GM11168 (cell line): ENCODE data around the gene RABGAP1L.
"Not testable (repeated sequence)": the region's sequence is repeated elsewhere in the genome, so short reads cannot be mapped to it uniquely, and the experiment has no call there.

ENCODE experiments used
- in situ Hi-C: fragments of 300-500 bp; cut with MboI; formaldehyde crosslinking; loops from one replicate; pipeline ENCODE4 v1.12.0; 2022; ENCODE audit warnings: low sequenced_read_pairs; ENCODE audit not compliant: unreplicated experiment

Gene RABGAP1L

GRCh38 chr1:174877208-174877673 is 717.9 kb downstream of the RABGAP1L start:
- in situ Hi-C loops: no loop called here

- in situ Hi-C loops: no loop called here
These were observed 720.9 kb downstream of the RABGAP1L start for GRCh38 chr1:174880171-174880570.

GRCh38 chr1:174883409-174883808 is 724.1 kb downstream of the RABGAP1L start:
- in situ Hi-C loops: no loop called here

- in situ Hi-C loops: no loop called here
These were observed 724.7 kb downstream of the RABGAP1L start for GRCh38 chr1:174884038-174884437.

GRCh38 chr1:174884566-174884965 is 725.2 kb downstream of the RABGAP1L start:
- in situ Hi-C loops: no loop called here

GRCh38 chr1:174890024-174890423 is 730.7 kb downstream of the RABGAP1L start:
- in situ Hi-C loops: no loop called here

GRCh38 chr1:174892016-174892415 is 732.7 kb downstream of the RABGAP1L start:
- in situ Hi-C loops: no loop called here

GRCh38 chr1:174894117-174894762 is 734.9 kb downstream of the RABGAP1L start:
- in situ Hi-C loops: no loop called here

- in situ Hi-C loops: not testable (repeated sequence)
These were observed 736.3 kb downstream of the RABGAP1L start for GRCh38 chr1:174895610-174896009.

GRCh38 chr1:174898102-174898797 is 738.9 kb downstream of the RABGAP1L start:
- in situ Hi-C loops: no loop called here

- in situ Hi-C loops: no loop called here
These were observed 741.0 kb downstream of the RABGAP1L start for GRCh38 chr1:174900317-174900716.

GRCh38 chr1:174902531-174903099 is 743.3 kb downstream of the RABGAP1L start:
- in situ Hi-C loops: no loop called here

GRCh38 chr1:174911606-174912005 is 752.3 kb downstream of the RABGAP1L start:
- in situ Hi-C loops: no loop called here

GRCh38 chr1:174912264-174912663 is 752.9 kb downstream of the RABGAP1L start:
- in situ Hi-C loops: no loop called here

- in situ Hi-C loops: no loop called here
These were observed 754.0 kb downstream of the RABGAP1L start for GRCh38 chr1:174913225-174913903.

- in situ Hi-C loops: no loop called here
These were observed 755.7 kb downstream of the RABGAP1L start for GRCh38 chr1:174914991-174915390.

- in situ Hi-C loops: no loop called here
These were observed 757.5 kb downstream of the RABGAP1L start for GRCh38 chr1:174916846-174917245.

GRCh38 chr1:174920093-174920492 is 760.8 kb downstream of the RABGAP1L start:
- in situ Hi-C loops: no loop called here

- in situ Hi-C loops: no loop called here
These were observed 762.8 kb downstream of the RABGAP1L start for GRCh38 chr1:174922121-174922520.

GRCh38 chr1:174923820-174924219 is 764.5 kb downstream of the RABGAP1L start:
- in situ Hi-C loops: no loop called here

GRCh38 chr1:174928541-174928940 is 769.2 kb downstream of the RABGAP1L start:
- in situ Hi-C loops: no loop called here
